MCF 10A (cell line): ENCODE data around the gene ATG7. TPM values are rescaled to one million over a fixed set of nuclear protein-coding genes. Genes with fewer than 3 reads are reported as not detected.
"Not testable (repeated sequence)": the region's sequence is repeated elsewhere in the genome, so short reads cannot be mapped to it uniquely, and the experiment has no call there.

ENCODE experiments used
- BruUV-seq: library from RNA; stranded (reverse); fragments of 400-500 nt; replicated peaks from 2 replicates; lab custom pipeline; 2021; lab: Mats Ljungman, UMichigan
- CTCF ChIA-PET: fragments of 300-600 bp; sonication (Branson Sonifier 250); formaldehyde crosslinking; extraction: SDS; loops from one replicate; lab custom pipeline; 2021; ENCODE audit warnings: antibody characterized with exemption, inconsistent platforms; lab: Yijun Ruan, JAX
- POLR2A ChIA-PET: fragments of 300-600, 350-650 bp; sonication (Branson Sonifier 250); formaldehyde crosslinking; extraction: SDS; loops from one replicate; lab custom pipeline; 2020; ENCODE audit warnings: antibody characterized with exemption, inconsistent platforms; lab: Yijun Ruan, JAX
- DNase-seq: peaks from one replicate; pipeline ENCODE4 v3.0.0-alpha.2; 2018; ENCODE audit not compliant: unreplicated experiment
- H3K27ac Mint-ChIP-seq: one replicate; pipeline ENCODE4 v1.8.0; 2022; ENCODE audit warnings: mild to moderate bottlenecking, low read depth, mixed read lengths; ENCODE audit not compliant: unreplicated experiment
- H3K27me3 Mint-ChIP-seq: one replicate; pipeline ENCODE4 v1.8.0; 2022; ENCODE audit warnings: mixed read lengths; ENCODE audit not compliant: insufficient read depth, unreplicated experiment
- H3K36me3 Mint-ChIP-seq: one replicate; pipeline ENCODE4 v1.8.0; 2022; ENCODE audit warnings: mild to moderate bottlenecking, moderate library complexity, mixed read lengths; ENCODE audit not compliant: insufficient read depth, unreplicated experiment
- H3K4me1 Mint-ChIP-seq: one replicate; pipeline ENCODE4 v1.8.0; 2022; ENCODE audit warnings: mixed read lengths; ENCODE audit not compliant: insufficient read depth, unreplicated experiment
- H3K4me3 Mint-ChIP-seq: one replicate; pipeline ENCODE4 v1.8.0; 2022; ENCODE audit warnings: mild to moderate bottlenecking, moderate library complexity, mixed read lengths; ENCODE audit not compliant: unreplicated experiment
- H3K9me3 Mint-ChIP-seq: one replicate; pipeline ENCODE4 v1.8.0; 2022; ENCODE audit warnings: mixed read lengths; ENCODE audit not compliant: unreplicated experiment
- CTCF ChIP-seq: fragments of 200-600 bp; IDR thresholded peaks from one replicate; pipeline ENCODE4 v1.8.0; 2022; ENCODE audit warnings: antibody characterized with exemption, mild to moderate bottlenecking; ENCODE audit not compliant: unreplicated experiment
- intact Hi-C: fragments of 100-400 bp; cut with micrococcal nuclease; formaldehyde crosslinking; loops from 2 replicates; pipeline ENCODE4 v1.14.1; 2022
- total RNA-seq: library from RNA; stranded (reverse); gene quantifications from 2 replicates; pipeline ENCODE4 v1.2.3, GENCODE V29; 2022

ATG7 gene
- total RNA-seq, 1 experiment from 2014 or later, result 54.0 TPM

GRCh38 chr3:11522953-11523571, 250.9 kb downstream of the ATG7 start:
- DNase-seq, result peak; percentile 31
- CTCF ChIA-PET, result interaction anchor here (0.6 to 1.0 kb wide), 2 partner anchors 10 to 94 kb away, joined by 3 to 4 read pairs; no protein-coding TSS in a partner anchor

GRCh38 chr3:11523572-11524101, 251.4 kb downstream of the ATG7 start:
- TF ChIP-seq CTCF, result no peak
- peaks cover 19% of the 10 kb centered on the region for H3K4me1 Mint-ChIP-seq
- DNase-seq, result no peak
- peaks cover 6% of the 10 kb centered on the region for H3K36me3 Mint-ChIP-seq
- no peaks in the 10 kb centered on the region for H3K27me3 Mint-ChIP-seq
- no TSS peak for BruUV-seq
- ChIA-PET POLR2A (no interaction called here), CTCF (interaction anchor here (0.6 kb wide), 1 partner anchor 956 kb away, joined by 3 read pairs; no protein-coding TSS in a partner anchor)
- no peaks in the 10 kb centered on the region for H3K9me3 Mint-ChIP-seq
- intact Hi-C loops, result no loop called here
- no peak overlapping the region for H3K27ac Mint-ChIP-seq
- no peak overlapping the region for H3K4me3 Mint-ChIP-seq

More at GRCh38 chr3:11522953-11523571, 250.9 kb downstream of the ATG7 start:
- Mint-ChIP-seq H3K36me3 (peaks cover under 1% of the 10 kb centered on the region), H3K4me1 (peaks cover 19% of the 10 kb centered on the region), H3K4me3 (no peak overlapping the region), H3K27ac (no peak overlapping the region), H3K27me3 (no peaks in the 10 kb centered on the region), H3K9me3 (no peaks in the 10 kb centered on the region)
- TF ChIP-seq CTCF, result no peak
- no TSS peak for BruUV-seq
- POLR2A ChIA-PET, result no interaction called here
- intact Hi-C loops, result no loop called here

GRCh38 chr3:11526121-11526520, 253.9 kb downstream of the ATG7 start:
- CTCF ChIA-PET, result interaction anchor here (0.6 kb wide), 1 partner anchor 254 kb away, joined by 3 read pairs; no protein-coding TSS in a partner anchor

GRCh38 chr3:11529281-11529680, 257.1 kb downstream of the ATG7 start:
- TF ChIP-seq CTCF, result no peak
- no TSS peak for BruUV-seq
- H3K36me3 Mint-ChIP-seq, result peaks cover 20% of the 10 kb centered on the region
- H3K27me3 Mint-ChIP-seq, result no peaks in the 10 kb centered on the region
- peaks cover 25% of the 10 kb centered on the region for H3K4me1 Mint-ChIP-seq
- POLR2A ChIA-PET, result interaction anchor here (1.8 to 1.9 kb wide), 2 partner anchors 137 to 145 kb away, joined by 4 to 5 read pairs; no protein-coding TSS in a partner anchor
- CTCF ChIA-PET, result interaction anchor here (1.2 kb wide), 1 partner anchor 16 kb away, joined by 3 read pairs; no protein-coding TSS in a partner anchor
- DNase-seq, result no peak
- no peak overlapping the region for H3K4me3 Mint-ChIP-seq
- H3K27ac Mint-ChIP-seq, result no peak overlapping the region
- no peaks in the 10 kb centered on the region for H3K9me3 Mint-ChIP-seq
- intact Hi-C loops, result no loop called here

More at GRCh38 chr3:11526121-11526520, 253.9 kb downstream of the ATG7 start:
- BruUV-seq, DNase-seq, H3K9me3 Mint-ChIP-seq, H3K4me3 Mint-ChIP-seq, H3K27me3 Mint-ChIP-seq, H3K27ac Mint-ChIP-seq, intact Hi-C loops, POLR2A ChIA-PET: not testable (repeated sequence)
- Mint-ChIP-seq H3K36me3 (peaks cover 16% of the 10 kb centered on the region), H3K4me1 (peaks cover 40% of the 10 kb centered on the region)
